GM23248 (cell line): ENCODE measurements around the gene HERC3.

Experiments used
- EZH2 ChIP-seq: fragments of 200-600 bp; sonication (generic); IDR thresholded peaks from 2 replicates; pipeline ENCODE4 v1.6.1; 2018; ENCODE audit warnings: antibody characterized with exemption, mild to moderate bottlenecking; ENCODE audit not compliant: insufficient read depth, poor library complexity, severe bottlenecking
- EZH2phosphoT487 ChIP-seq: fragments of 200-600 bp; sonication (generic); IDR thresholded peaks from 2 replicates; pipeline ENCODE4 v1.6.1; 2018; ENCODE audit warnings: antibody characterized with exemption, moderate library complexity, mild to moderate bottlenecking, low read depth; ENCODE audit not compliant: insufficient read depth

DNA sequence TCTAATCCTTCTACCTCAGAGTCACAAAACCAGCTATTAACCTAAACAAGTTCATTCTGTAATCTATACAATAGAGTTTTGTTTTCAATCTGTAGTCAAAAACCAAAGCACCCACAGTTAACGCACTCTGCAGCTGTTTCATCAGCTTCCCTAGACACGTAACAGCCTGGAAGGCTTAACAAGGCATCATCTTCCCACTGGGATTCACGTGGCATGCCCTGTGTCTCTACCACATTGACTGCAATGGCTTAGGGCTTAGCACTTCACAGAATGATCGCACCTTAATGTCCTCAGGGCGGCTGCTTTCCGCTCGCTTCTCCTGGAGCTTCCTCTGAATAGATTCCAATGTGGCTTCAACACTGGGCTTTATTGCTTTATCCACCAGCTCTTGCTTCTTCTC is 155.1 kb downstream of the HERC3 start:
- TF ChIP-seq EZH2phosphoT487: no peak
- TF ChIP-seq EZH2: no peak
